ENCODE results near the gene PMIS2.

The PMIS2 gene

DNA sequence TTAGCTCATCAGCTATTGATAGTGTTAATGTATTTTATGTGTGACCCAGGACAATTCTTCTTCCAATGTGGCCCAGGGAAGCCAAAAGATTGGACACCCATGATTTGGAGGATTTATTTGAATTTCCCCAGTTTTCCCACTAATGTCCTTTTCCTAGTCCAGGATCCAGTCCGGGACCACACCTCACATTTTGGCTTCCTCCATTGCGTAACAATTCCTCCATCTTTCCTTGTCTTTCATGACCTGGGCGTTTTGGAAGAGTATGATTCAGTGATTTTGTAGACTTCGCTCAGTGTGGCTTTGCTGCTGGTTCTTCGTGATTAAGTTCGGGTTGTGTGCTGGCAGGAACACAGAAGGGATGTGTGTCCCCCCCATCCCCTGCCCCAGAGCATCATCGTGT, 19.2 kb upstream of the PMIS2 start:
- no peak overlapping the region for H3K4me3 ChIP-seq (ENCODE audit: control insufficient read depth, low read depth, low read length)
- no peak for TF ChIP-seq CTCF (conservative IDR thresholded peaks at IDR 0.05; ENCODE audit: control insufficient read depth, insufficient read depth, low read depth, low read length)
- DNase-seq (ENCODE audit: low read depth): no peak

DNA sequence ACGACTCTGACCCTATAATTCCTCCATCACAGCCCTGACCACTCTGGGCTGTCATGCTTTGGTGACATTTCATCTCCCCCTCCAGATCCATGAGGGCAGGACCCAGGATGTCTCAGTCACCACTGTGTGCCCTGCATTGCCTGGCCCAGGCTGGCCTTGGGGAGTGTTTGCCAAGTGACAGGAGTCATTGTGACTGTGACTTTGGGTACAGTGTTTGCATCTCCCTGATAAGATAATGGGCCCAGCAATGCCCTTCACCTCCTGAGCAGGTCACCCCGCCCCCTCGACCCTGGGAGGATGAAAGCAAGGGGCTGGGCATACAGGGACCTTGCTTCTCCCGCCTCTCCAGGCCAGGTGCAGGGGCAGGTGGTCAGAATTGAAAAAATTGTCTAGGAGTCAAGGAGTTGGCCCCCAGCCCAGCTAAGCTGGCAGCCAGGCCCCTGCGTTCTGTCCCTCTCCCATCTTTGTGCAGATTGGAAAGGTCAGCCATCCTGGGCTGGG, 16.6 kb upstream of the PMIS2 start:
- no peak overlapping the region for H3K4me3 ChIP-seq (ENCODE audit: control insufficient read depth, low read depth, low read length)
- TF ChIP-seq CTCF (conservative IDR thresholded peaks at IDR 0.05; ENCODE audit: control insufficient read depth, insufficient read depth, low read depth, low read length): no peak
- DNase-seq (ENCODE audit: low read depth): no peak

DNA sequence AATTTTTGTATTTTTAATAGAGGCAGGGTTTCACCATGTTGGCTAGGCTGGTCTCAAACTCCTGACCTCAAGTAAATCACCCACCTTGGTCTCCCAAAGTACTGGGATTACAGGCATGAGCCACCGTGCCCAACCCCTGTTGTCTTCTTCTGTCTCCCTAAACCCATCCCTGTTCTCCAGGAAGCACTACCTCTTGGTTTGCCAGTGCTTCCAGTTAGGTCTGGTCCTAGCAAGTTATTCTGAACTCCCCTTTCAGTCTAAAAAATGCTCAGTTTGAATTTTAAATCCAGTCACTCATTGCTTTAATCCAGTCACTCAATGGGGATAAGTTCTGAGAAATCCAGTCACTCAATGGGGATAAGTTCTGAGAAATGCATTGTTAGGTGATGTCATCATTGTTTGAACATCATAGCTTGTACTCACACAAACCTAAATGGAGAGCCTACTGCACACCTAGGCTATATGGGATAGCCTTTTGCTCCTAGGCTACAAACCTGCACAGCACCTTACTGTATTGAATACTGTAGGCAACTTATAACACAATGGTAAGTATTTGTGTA, 14.5 kb upstream of the PMIS2 start:
- no peak for DNase-seq (ENCODE audit: low read depth)
- no peak overlapping the region for H3K4me3 ChIP-seq (ENCODE audit: control insufficient read depth, low read depth, low read length)
- TF ChIP-seq CTCF (conservative IDR thresholded peaks at IDR 0.05; ENCODE audit: control insufficient read depth, insufficient read depth, low read depth, low read length): no peak

DNA sequence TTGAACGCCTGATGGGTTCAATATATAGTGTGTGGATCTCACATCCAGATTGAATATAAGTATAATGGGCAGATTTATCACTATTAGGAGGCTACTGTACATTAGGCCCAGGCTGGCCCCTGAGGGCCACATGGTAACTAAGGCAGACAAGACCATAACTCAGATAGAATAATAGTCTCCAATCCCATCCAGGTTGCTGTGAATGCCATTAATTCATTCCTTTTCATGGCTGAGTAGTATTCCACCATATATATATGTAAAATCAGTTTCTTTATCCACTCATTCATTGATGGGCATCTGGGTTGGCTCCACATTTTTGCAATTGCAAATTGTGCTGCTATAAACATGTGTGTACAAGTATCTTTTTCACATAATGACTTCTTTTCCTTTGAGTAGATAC, 8.1 kb upstream of the PMIS2 start:
- DNase-seq (ENCODE audit: low read depth): no peak
- H3K4me3 ChIP-seq (ENCODE audit: control insufficient read depth, low read depth, low read length): no peak overlapping the region
- no peak for TF ChIP-seq CTCF (conservative IDR thresholded peaks at IDR 0.05; ENCODE audit: control insufficient read depth, insufficient read depth, low read depth, low read length)

DNA sequence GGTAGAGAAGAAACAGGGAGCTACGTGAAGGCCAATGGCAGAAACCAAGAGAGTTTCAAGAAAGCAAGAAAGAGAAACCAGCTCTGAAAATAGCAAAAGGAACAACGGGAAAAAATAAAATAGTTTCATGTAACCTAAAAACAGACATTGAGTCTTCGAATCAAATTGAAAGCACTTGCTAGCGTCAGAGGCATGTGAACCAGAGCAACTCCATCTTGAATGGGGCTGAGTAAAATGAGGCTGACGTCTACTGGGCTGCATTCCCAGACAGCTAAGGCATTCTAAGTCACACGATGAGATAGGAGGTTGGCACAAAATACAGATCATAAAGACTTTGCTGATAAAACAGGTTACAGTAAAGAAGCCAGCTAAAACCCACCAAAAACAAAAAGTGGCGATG, 7.3 kb upstream of the PMIS2 start:
- H3K4me3 ChIP-seq (ENCODE audit: control insufficient read depth, low read depth, low read length): no peak overlapping the region
- no peak for DNase-seq (ENCODE audit: low read depth)
- TF ChIP-seq CTCF (conservative IDR thresholded peaks at IDR 0.05; ENCODE audit: control insufficient read depth, insufficient read depth, low read depth, low read length): no peak

DNA sequence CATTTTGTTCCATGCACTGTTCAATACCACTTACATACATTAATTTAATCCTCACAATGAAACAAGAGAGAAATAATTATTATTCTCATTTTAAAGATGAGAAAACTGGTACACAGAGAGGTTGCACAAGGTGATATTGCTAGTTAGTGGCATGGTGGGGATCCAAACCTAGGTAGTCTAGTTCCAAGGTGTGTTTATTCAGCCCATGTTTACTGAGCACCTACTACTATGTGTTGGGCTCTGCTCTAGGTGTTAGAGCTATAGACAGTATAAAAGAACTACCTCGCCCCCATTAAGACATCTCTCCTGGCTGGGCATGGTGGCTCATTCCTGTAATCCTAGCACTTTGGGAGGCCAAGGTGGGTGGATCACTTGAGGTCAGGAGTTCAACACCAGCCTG, 3.2 kb upstream of the PMIS2 start:
- no peak for TF ChIP-seq CTCF (conservative IDR thresholded peaks at IDR 0.05; ENCODE audit: control insufficient read depth, insufficient read depth, low read depth, low read length)
- no peak overlapping the region for H3K4me3 ChIP-seq (ENCODE audit: control insufficient read depth, low read depth, low read length)
- DNase-seq (ENCODE audit: low read depth): no peak

GRCh38 chr19:35587321-35587720, 1.3 kb downstream of the PMIS2 start:
- H3K4me3 ChIP-seq (ENCODE audit: control insufficient read depth, low read depth, low read length): no peak overlapping the region
- no peak for TF ChIP-seq CTCF (conservative IDR thresholded peaks at IDR 0.05; ENCODE audit: control insufficient read depth, insufficient read depth, low read depth, low read length)
- no peak for DNase-seq (ENCODE audit: low read depth)

Data from fibroblast of mammary gland (primary cell).